Hepatocyte (in vitro differentiated cells): ENCODE results near the gene SKOR2.

Source experiments
- EZH2 ChIP-seq: fragments of 200-600 bp; sonication (generic); IDR thresholded peaks from 2 replicates; pipeline ENCODE4 v1.6.1; 2016; ENCODE audit warnings: antibody characterized with exemption, mild to moderate bottlenecking, borderline replicate concordance
- TF ChIP-seq, protein P1 (sequence below): fragments of 200-600 bp; sonication (generic); IDR thresholded peaks from 2 replicates; pipeline ENCODE4 v1.5.1; 2016; ENCODE audit warnings: antibody characterized with exemption, mild to moderate bottlenecking; ENCODE audit not compliant: poor library complexity

DNA sequence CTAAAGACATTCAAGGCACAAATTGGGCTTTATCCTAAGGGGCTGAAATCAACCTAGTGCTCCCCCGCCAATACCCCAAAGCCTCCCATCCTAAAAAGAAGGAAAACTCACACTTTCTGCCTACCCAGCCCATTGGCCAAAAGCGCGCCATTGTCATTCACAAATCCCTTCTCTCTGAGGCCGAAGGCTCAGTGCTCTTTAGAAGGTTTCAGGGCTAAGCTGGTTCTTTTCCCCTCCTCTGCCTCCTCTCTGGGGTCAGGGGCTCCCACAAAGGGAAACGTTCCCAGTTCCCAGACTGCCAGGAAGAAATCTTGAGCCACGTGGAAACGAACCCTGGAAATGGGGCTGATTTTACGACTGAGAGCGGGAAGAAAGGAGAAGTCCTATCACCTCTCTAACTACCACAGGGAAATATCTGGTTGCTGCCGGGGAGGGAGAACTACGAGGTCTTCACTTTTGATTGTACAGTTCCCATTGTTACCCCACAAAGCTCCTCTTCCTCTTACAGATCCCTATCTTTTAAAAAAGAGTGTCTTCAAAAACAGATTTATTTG, 1.7 kb upstream of the SKOR2 start:
- TF ChIP-seq, protein P1, sequence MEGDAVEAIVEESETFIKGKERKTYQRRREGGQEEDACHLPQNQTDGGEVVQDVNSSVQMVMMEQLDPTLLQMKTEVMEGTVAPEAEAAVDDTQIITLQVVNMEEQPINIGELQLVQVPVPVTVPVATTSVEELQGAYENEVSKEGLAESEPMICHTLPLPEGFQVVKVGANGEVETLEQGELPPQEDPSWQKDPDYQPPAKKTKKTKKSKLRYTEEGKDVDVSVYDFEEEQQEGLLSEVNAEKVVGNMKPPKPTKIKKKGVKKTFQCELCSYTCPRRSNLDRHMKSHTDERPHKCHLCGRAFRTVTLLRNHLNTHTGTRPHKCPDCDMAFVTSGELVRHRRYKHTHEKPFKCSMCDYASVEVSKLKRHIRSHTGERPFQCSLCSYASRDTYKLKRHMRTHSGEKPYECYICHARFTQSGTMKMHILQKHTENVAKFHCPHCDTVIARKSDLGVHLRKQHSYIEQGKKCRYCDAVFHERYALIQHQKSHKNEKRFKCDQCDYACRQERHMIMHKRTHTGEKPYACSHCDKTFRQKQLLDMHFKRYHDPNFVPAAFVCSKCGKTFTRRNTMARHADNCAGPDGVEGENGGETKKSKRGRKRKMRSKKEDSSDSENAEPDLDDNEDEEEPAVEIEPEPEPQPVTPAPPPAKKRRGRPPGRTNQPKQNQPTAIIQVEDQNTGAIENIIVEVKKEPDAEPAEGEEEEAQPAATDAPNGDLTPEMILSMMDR, result no peak
- no peak for TF ChIP-seq EZH2
